A549 (cell line): ENCODE results near the gene CSNK1D. TPM values are rescaled to one million over a fixed set of nuclear protein-coding genes. Genes with fewer than 3 reads are reported as not detected.
A peak's percentile ranks its signal among the peaks of the same experiment; 100 is the strongest.

Source experiments
- ATAC-seq, 2 experiments: fragments of 200-7000 bp in 1 of 2; fragments of >200 bp in 1 of 2; cut with Nextera tagmentation in 1 of 2; cut with Tn5 transposase in 1 of 2; 3 replicates each; pipeline versions ENCODE4 v1.8.0 to v1.9.1; 2018 to 2020; ENCODE audit warnings: mild to moderate bottlenecking in 1 of 2, moderate library complexity in 1 of 2
- CTCF ChIA-PET: fragments of 300-600 bp; sonication (Branson Sonifier 250); formaldehyde crosslinking; extraction: SDS; loops from one replicate; lab custom pipeline; 2021; ENCODE audit warnings: antibody characterized with exemption, inconsistent platforms; lab: Yijun Ruan, JAX
- POLR2A ChIA-PET: fragments of 350-600 bp; formaldehyde crosslinking; extraction: SDS; loops from one replicate; lab custom pipeline; 2021; ENCODE audit warnings: antibody characterized with exemption, inconsistent platforms; lab: Yijun Ruan, JAX
- DNase-seq, 2 experiments: peaks; one replicate each; pipeline versions ENCODE4 v3.0.0 to v3.0.0-alpha.2; 2011 to 2016; ENCODE audit warnings: low read depth in 1 of 2, low spot score in 1 of 2
- FAIRE-seq: peaks from 2 replicates; lab custom pipeline; 2011; peaks lifted over from hg19 to GRCh38; lab: Jason Lieb, UNC
- H3K27ac ChIP-seq, 2 experiments: fragments of >200 bp; sonication (Bioruptor Twin); formaldehyde crosslinking; 3 replicates each; pipeline ENCODE4 v1.5.1; 2016 to 2017
- H3K4me1 ChIP-seq: fragments of >200 bp; sonication (Bioruptor Twin); formaldehyde crosslinking; 3 replicates; pipeline ENCODE4 v1.6.1; 2016
- H3K4me2 ChIP-seq: fragments of >200 bp; sonication (Bioruptor Twin); formaldehyde crosslinking; 3 replicates; pipeline ENCODE4 v1.6.1; 2016
- H3K4me3 ChIP-seq: fragments of >200 bp; sonication (Bioruptor Twin); formaldehyde crosslinking; 3 replicates; pipeline ENCODE4 v1.5.1; 2016
- H3K9me3 ChIP-seq: fragments of >200 bp; sonication (Bioruptor Twin); formaldehyde crosslinking; 3 replicates; pipeline ENCODE4 v1.6.1; 2016
- CBX8 ChIP-seq: fragments of 200-600 bp; sonication (generic); IDR thresholded peaks from 2 replicates; pipeline ENCODE4 v1.6.1; 2016
- CEBPB ChIP-seq, 2 experiments: fragments of >200 bp in 1 of 2; sonication (Bioruptor Twin) in 1 of 2; formaldehyde crosslinking in 1 of 2; IDR thresholded peaks; 2 replicates each; pipeline ENCODE4 v1.6.1; 2012 to 2016
- CTCF ChIP-seq: fragments of >200 bp; sonication (Bioruptor Twin); formaldehyde crosslinking; IDR thresholded peaks from 3 replicates; pipeline ENCODE4 v1.5.1; 2016
- EP300 ChIP-seq, 2 experiments: fragments of >200 bp; sonication (Bioruptor Twin); formaldehyde crosslinking; IDR thresholded peaks; 2 replicates in 1 of 2; 3 replicates in 1 of 2; pipeline ENCODE4 v1.6.1; 2016 to 2017
- ESRRA ChIP-seq: fragments of 150-350 bp; IDR thresholded peaks from 2 replicates; pipeline ENCODE4 v1.6.1; 2014; ENCODE audit warnings: mild to moderate bottlenecking, low read length, borderline replicate concordance
- FOSL2 ChIP-seq, 2 experiments: fragments of 450-650 bp in 1 of 2; fragments of >200 bp in 1 of 2; sonication (Bioruptor Twin) in 1 of 2; formaldehyde crosslinking; IDR thresholded peaks; 2 replicates each; pipeline versions ENCODE4 v1.5.0 to v1.6.1; 2016 to 2020; ENCODE audit warnings: mild to moderate bottlenecking in 1 of 2, moderate library complexity in 1 of 2
- GATA3 ChIP-seq: IDR thresholded peaks from 2 replicates; pipeline ENCODE4 v1.6.1; 2012; ENCODE audit warnings: borderline replicate concordance
- HDAC2 ChIP-seq: fragments of 200-600 bp; sonication (generic); IDR thresholded peaks from 2 replicates; pipeline ENCODE4 v1.6.1; 2016
- HES2 ChIP-seq: fragments of >200 bp; sonication (Bioruptor Twin); formaldehyde crosslinking; IDR thresholded peaks from 2 replicates; pipeline ENCODE4 v1.6.1; 2016
- HEYL ChIP-seq: fragments of 250-450 bp; sonication (Bioruptor Pico); IDR thresholded peaks from 2 replicates; pipeline ENCODE4 v1.8.0; 2021; ENCODE audit warnings: mild to moderate bottlenecking, moderate library complexity
- HOXB13 ChIP-seq: fragments of 250-450 bp; sonication (Bioruptor Pico); IDR thresholded peaks from 2 replicates; pipeline ENCODE4 v1.5.0; 2020; ENCODE audit warnings: low read depth, mild to moderate bottlenecking, moderate library complexity
- JUNB ChIP-seq: fragments of >200 bp; sonication (Bioruptor Twin); formaldehyde crosslinking; IDR thresholded peaks from 2 replicates; pipeline ENCODE4 v1.6.1; 2016
- KDM1A ChIP-seq: fragments of 200-600 bp; sonication (generic); IDR thresholded peaks from 2 replicates; pipeline ENCODE4 v1.6.1; 2016; ENCODE audit warnings: low read depth, mild to moderate bottlenecking
- KDM5A ChIP-seq: fragments of 200-600 bp; sonication (generic); IDR thresholded peaks from 2 replicates; pipeline ENCODE4 v1.6.1; 2016; ENCODE audit warnings: antibody characterized with exemption, mild to moderate bottlenecking
- MAX ChIP-seq: IDR thresholded peaks from 2 replicates; pipeline ENCODE4 v1.6.1; 2012
- MAZ ChIP-seq: fragments of 150-350 bp; IDR thresholded peaks from 2 replicates; pipeline ENCODE4 v1.6.1; 2014; ENCODE audit warnings: antibody characterized with exemption, low read depth, low read length, borderline replicate concordance
- NFE2L2 ChIP-seq: fragments of 150-350 bp; conservative IDR thresholded peaks from 2 replicates; pipeline ENCODE4 v1.6.1; 2014; ENCODE audit warnings: low read length
- NPAS2 ChIP-seq: fragments of 250-450 bp; sonication (Bioruptor Pico); IDR thresholded peaks from 2 replicates; pipeline ENCODE4 v1.8.0; 2022; ENCODE audit warnings: mild to moderate bottlenecking, moderate library complexity, borderline replicate concordance
- PBX3 ChIP-seq: IDR thresholded peaks from 2 replicates; pipeline ENCODE4 v1.6.1; 2012
- REST ChIP-seq: fragments of 200-600 bp; sonication (generic); IDR thresholded peaks from 2 replicates; pipeline ENCODE4 v1.6.1; 2016; ENCODE audit warnings: antibody characterized with exemption, mild to moderate bottlenecking, moderate library complexity
- RNF2 ChIP-seq: fragments of 200-600 bp; sonication (generic); IDR thresholded peaks from 2 replicates; pipeline ENCODE4 v1.6.1; 2016; ENCODE audit warnings: low read depth, mild to moderate bottlenecking, antibody characterized with exemption, moderate library complexity, borderline replicate concordance
- SMC3 ChIP-seq: fragments of >200 bp; sonication (Bioruptor Twin); formaldehyde crosslinking; IDR thresholded peaks from 3 replicates; pipeline ENCODE4 v1.6.1; 2018; ENCODE audit warnings: inconsistent platforms
- SREBF2 ChIP-seq: fragments of 450-650 bp; IDR thresholded peaks from 2 replicates; pipeline ENCODE4 v1.6.1; 2014; ENCODE audit warnings: mild to moderate bottlenecking, moderate library complexity
- TFCP2L1 ChIP-seq: fragments of 250-450 bp; sonication (Bioruptor Pico); IDR thresholded peaks from 2 replicates; pipeline ENCODE4 v1.5.0; 2021; ENCODE audit warnings: mild to moderate bottlenecking
- ZC3H11A ChIP-seq: fragments of 450-650 bp; IDR thresholded peaks from 2 replicates; pipeline ENCODE4 v1.6.1; 2014; ENCODE audit warnings: antibody characterized with exemption, mild to moderate bottlenecking
- ZFP36 ChIP-seq: fragments of 450-650 bp; IDR thresholded peaks from 2 replicates; pipeline ENCODE4 v1.6.1; 2014; ENCODE audit warnings: borderline replicate concordance; ENCODE audit not compliant: partially characterized antibody
- WGBS: methylation state at CpG from one replicate; pipeline ENCODE4 v1.1.6; 2017; ENCODE audit errors: missing lambda C conversion rate; 5-methylcytosine and 5-hydroxymethylcytosine counted together
- polyA plus RNA-seq, 4 experiments: library from polyadenylated mRNA; depleted of rRNA in 3 of 4; stranded (reverse); fragments of >200 nt; fragmentation: RNase III in 1 of 4; extraction: RNeasy Plus Mini Kit Qiagen cat#74134 plus additional on column Dnase treatment in 1 of 4; gene quantifications; 2 replicates in 3 of 4; 3 replicates in 1 of 4; pipeline ENCODE4 v1.2.3, GENCODE V29; 2011 to 2017
- TF ChIP-seq, protein P1 (sequence below): fragments of 250-450 bp; sonication (Bioruptor Pico); IDR thresholded peaks from 2 replicates; pipeline ENCODE4 v1.5.0; 2021; ENCODE audit warnings: mild to moderate bottlenecking, moderate library complexity, borderline replicate concordance

The CSNK1D gene
- polyA plus RNA-seq, 2 of the 4 experiments (the other 2 are of a cell fraction): 130 to 163 TPM

DNA sequence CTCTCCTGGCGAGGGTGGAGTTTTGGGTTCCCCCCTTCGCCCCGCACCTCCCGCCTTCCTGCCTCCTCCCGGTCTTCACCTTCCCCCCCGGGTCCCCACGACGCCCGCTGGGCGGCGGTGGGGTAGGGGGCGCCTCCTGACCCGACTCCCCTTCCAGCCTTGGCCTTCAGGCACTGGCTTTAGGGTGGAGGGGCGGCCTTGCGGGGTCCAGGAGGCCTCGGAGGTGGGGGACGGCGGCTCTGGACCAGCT lies 42.3 kb downstream of the CSNK1D start:
- DNase-seq: no peak
- Histone ChIP-seq H3K27ac (peak overlapping the region; percentile 95 to 99), H3K9me3 (no peaks in the 10 kb centered on the region)
- CTCF ChIA-PET: interaction anchor here (1.0 to 17.6 kb wide), 6 partner anchors 11 to 95 kb away, joined by 3 to 289 read pairs (median 12); partner anchors contain the start of gene SECTM1
- TF ChIP-seq, protein P1, sequence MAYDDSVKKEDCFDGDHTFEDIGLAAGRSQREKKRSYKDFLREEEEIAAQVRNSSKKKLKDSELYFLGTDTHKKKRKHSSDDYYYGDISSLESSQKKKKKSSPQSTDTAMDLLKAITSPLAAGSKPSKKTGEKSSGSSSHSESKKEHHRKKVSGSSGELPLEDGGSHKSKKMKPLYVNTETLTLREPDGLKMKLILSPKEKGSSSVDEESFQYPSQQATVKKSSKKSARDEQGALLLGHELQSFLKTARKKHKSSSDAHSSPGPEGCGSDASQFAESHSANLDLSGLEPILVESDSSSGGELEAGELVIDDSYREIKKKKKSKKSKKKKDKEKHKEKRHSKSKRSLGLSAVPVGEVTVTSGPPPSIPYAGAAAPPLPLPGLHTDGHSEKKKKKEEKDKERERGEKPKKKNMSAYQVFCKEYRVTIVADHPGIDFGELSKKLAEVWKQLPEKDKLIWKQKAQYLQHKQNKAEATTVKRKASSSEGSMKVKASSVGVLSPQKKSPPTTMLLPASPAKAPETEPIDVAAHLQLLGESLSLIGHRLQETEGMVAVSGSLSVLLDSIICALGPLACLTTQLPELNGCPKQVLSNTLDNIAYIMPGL (CRISPR knock-in tag): no peak
- no peak for TF ChIP-seq CEBPB (IDR thresholded peaks at IDR 0.05)
- TF ChIP-seq KDM1A: no peak
- TF ChIP-seq SMC3: no peak
- TF ChIP-seq ESRRA: no peak
- TF ChIP-seq NFE2L2: no peak
- TF ChIP-seq SREBF2: no peak
- no peak for TF ChIP-seq MAX
- TF ChIP-seq CBX8: no peak
- no peak for TF ChIP-seq NPAS2
- TF ChIP-seq MAZ: no peak; the same call in 1 of the 2 replicates
- TF ChIP-seq EP300 (IDR thresholded peaks at IDR 0.05): no peak
- TF ChIP-seq ZC3H11A: no peak
- no peak for TF ChIP-seq HOXB13 (CRISPR knock-in tag)
- no peak for TF ChIP-seq HDAC2
- no peak for TF ChIP-seq JUNB
- TF ChIP-seq, all 56 proteins: peak for 0
- WGBS: 2% methylated on average over 9 of the region's 18 CpGs
- H3K4me1 ChIP-seq: peaks cover 54% of the 10 kb centered on the region
- ATAC-seq (peak; percentile 30 to 60), FAIRE-seq (no peak)
- POLR2A ChIA-PET: interaction anchor here (1.0 to 1.4 kb wide), 3 partner anchors 11 to 61 kb away, joined by 3 to 7 read pairs (median 4); no protein-coding TSS in a partner anchor
- H3K4me3 ChIP-seq: peak overlapping the region; percentile 65
- H3K4me2 ChIP-seq: peak overlapping the region; percentile 96

DNA sequence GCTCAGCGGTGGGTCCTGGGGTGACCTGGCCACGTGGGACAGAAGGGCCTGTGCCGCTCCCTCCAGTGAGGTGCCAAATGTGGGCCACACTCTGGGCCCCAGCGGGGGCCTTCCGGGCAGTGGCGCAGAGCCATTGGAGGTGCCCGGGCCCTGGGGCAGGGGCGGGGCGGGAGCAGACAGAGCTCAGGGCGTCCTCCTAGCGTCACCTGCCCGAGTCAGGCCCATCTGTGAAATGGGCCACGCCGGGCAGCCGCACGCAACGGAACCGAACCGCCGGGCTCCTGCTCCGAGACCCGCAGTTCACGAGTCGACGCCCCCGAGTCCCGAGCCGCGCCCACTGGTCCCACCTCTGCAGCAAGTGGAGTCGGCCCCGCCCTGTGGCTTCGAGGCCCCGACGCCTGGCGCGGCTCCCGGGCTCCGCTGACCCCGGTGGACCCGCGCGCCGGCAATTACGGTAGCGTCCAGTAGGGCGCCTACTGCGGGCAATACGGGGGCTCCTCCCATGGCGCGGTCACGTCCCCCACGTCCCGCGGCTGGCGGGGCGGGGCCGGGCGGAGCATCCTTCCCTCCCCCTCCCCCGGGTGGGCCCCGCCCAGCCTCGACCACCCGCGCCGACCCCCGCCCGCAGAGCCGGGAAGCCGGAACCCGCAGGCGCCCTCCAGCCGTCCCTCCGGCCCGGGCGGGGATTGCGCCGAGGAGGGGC lies 42.7 kb downstream of the CSNK1D start:
- POLR2A ChIA-PET: interaction anchor here (1.0 to 1.4 kb wide), 3 partner anchors 11 to 62 kb away, joined by 3 to 7 read pairs (median 4); no protein-coding TSS in a partner anchor
- no peak for TF ChIP-seq KDM5A
- peak; percentile 85 for TF ChIP-seq KDM1A
- TF ChIP-seq CTCF: 0 out of 3 replicates have a peak, but pooled peaks have one; percentile 12
- no peak for TF ChIP-seq HEYL (CRISPR knock-in tag)
- TF ChIP-seq HOXB13 (CRISPR knock-in tag): 0 out of 2 replicates have a peak, but pooled peaks have one; percentile 11
- TF ChIP-seq NFE2L2: no peak
- no peak for TF ChIP-seq GATA3
- TF ChIP-seq MAX: peak; percentile 96
- 0 out of 2 replicates have a peak, but pooled peaks have one; percentile 8 for TF ChIP-seq PBX3
- TF ChIP-seq REST: no peak
- no peak for TF ChIP-seq JUNB
- no peak for TF ChIP-seq HES2
- TF ChIP-seq ZFP36: no peak
- TF ChIP-seq FOSL2 (IDR thresholded peaks at IDR 0.05): no peak
- TF ChIP-seq FOSL2 (CRISPR knock-in tag; IDR thresholded peaks at IDR 0.05): no peak
- TF ChIP-seq TFCP2L1: no peak
- TF ChIP-seq CEBPB (IDR thresholded peaks at IDR 0.05): no peak
- TF ChIP-seq RNF2: peak; percentile 87; the same call in 1 of the 2 replicates

More for the DNA sequence above, 42.7 kb downstream of the CSNK1D start:
- Histone ChIP-seq H3K4me2 (peak overlapping the region; percentile 96), H3K9me3 (no peaks in the 10 kb centered on the region), H3K4me3 (peak overlapping the region; percentile 65), H3K27ac (peak overlapping the region; percentile 95 to 99), H3K4me1 (peaks cover 50% of the 10 kb centered on the region)
- ATAC-seq (peak; percentile 42 to 73), FAIRE-seq (no peak), DNase-seq (peak; percentile 79 to 92)
- WGBS: 26% methylated on average over 16 of the region's 76 CpGs
- CTCF ChIA-PET: interaction anchor here (0.6 to 17.6 kb wide), 14 partner anchors 10 to 200 kb away, joined by 3 to 289 read pairs (median 4); partner anchors contain the start of gene SECTM1
